ENCODE data around the gene F8A2.
"Not testable (repeated sequence)": the region's sequence is repeated elsewhere in the genome, so short reads cannot be mapped to it uniquely, and the experiment has no call there.

F8A2 gene

GRCh38 chrX:155381843-155382528 is at the start of gene F8A2:
TSS of gene F8A2 (plus strand) at chrX:155382095. CDS start at chrX:155382115, 20 bp downstream.
- DNase-seq (ENCODE audit: low spot score), result not testable (repeated sequence)

- no peak for DNase-seq (ENCODE audit: low spot score)
Measured at GRCh38 chrX:155333544-155334100, 48.3 kb upstream of the F8A2 start.

- DNase-seq (ENCODE audit: low spot score), result peak; percentile 18
Measured at GRCh38 chrX:155334486-155335336, 47.2 kb upstream of the F8A2 start, which contains the start of gene CLIC2. TSS of gene CLIC2 (minus strand) at chrX:155334614. CDS start at chrX:155334427, 187 bp downstream.

DNA sequence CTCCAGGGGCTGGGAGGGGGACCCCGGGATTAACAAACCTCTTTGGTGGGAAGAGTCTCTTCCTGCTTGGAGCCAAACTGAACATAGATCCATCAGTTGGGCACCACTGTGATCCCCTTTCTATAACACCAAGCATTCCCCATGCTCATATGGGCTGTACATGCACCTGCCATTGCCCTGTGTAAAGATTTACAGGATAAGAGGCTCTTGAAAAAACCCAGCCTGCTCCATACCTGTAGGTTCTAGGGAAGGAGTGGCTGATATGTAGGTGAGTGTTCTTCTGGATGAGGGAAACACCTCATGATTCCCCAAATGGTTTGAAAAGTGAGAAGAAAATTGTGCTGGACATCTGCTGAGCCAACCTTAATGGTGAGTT is 46.6 kb upstream of the F8A2 start:
- not testable (repeated sequence) for DNase-seq (ENCODE audit: low spot score)

DNA sequence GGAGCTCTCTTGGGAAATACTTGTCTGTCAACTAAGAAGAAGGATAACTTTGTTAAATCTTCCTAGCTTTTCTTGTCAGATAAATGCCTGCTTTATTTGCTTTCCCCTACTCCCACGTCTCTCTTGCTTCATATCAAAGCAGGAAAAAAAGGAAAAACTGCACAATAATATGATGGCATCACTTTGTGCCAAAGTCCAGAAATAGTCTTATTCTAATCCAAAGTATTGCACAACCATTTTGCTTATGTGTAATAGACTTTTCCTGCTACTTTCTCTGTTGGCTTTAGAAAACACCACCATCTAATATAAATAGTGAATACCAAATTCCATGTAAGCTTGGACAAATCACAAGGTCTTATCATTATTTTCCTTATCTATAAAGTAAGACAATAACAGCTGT is 36.2 kb upstream of the F8A2 start:
- DNase-seq (ENCODE audit: low spot score), result not testable (repeated sequence)

DNA sequence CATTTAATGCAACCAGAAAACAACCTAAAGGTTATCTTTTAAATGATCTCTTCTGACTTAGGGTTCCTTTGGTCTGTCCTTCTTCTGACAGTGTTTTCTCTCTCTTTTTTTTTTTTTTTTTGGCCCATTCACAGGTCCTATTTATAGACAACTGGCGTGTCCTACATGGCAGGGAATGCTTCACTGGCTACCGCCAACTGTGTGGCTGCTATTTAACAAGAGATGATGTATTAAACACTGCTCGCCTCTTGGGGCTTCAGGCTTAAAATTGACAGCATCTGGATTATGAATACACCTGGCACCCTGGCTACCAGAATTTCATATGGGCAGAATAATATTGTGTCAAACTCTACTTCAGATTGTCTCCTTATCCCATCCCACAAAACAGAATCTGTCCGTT is 32.4 kb upstream of the F8A2 start:
- not testable (repeated sequence) for DNase-seq (ENCODE audit: low spot score)

GRCh38 chrX:155363712-155364111 is 18.2 kb upstream of the F8A2 start:
- not testable (repeated sequence) for DNase-seq (ENCODE audit: low spot score)

GRCh38 chrX:155373777-155374458 is 8.0 kb upstream of the F8A2 start:
- DNase-seq (ENCODE audit: low spot score), result not testable (repeated sequence)

DNA sequence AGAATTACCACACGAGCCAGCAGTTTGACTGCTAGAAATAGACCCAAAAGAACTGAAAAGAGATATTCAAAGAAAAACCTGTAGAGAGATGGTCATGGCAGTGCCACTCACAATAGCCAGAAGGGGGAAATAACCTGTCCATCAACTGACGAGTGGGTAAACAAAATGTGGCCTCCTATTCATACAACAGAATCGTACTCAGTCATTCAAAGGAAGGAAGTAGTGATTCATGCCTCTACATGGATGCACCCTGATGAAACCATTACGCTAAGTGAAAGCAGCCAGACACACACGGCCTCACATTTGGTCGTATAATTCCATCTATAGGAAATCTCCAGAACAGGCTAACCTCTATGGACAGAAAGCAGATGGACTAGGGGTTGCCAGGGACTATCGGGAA is 2.1 kb upstream of the F8A2 start:
- not testable (repeated sequence) for DNase-seq (ENCODE audit: low spot score)

DNA sequence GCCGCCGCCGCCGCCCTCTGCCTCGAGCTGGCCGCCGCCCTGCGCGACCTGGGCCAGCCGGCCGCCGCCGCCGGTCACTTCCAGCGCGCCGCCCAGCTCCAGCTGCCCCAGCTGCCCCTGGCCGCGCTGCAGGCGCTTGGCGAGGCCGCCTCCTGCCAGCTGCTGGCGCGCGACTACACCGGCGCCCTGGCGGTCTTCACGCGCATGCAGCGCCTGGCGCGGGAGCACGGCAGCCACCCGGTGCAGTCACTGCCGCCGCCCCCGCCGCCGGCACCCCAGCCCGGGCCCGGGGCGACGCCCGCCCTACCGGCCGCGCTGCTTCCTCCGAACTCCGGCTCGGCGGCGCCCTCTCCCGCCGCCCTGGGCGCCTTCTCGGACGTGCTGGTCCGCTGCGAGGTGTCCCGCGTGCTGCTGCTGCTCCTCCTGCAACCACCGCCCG is 653 bp downstream of the F8A2 start:
- not testable (repeated sequence) for DNase-seq (ENCODE audit: low spot score)

DNA sequence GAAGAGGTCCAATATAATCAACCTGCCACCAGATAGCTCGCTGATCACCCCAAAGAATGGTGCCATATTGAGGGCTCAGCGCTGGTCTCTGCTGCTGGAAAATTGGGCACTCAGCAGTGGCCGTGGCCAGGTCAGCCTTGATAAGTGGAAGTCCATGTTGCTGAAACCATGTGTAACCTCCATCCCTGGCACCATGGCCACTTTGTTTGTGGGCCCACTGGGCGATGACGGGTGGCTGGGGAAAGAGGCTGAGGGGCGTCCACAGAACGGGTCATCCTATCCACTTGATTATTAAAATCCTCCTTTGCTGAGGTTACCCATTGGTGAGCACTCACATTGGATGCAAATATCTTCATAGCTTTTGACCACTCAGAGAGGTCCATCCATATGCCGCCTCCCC is 7.7 kb downstream of the F8A2 start:
- no peak for DNase-seq (ENCODE audit: low spot score)

DNA sequence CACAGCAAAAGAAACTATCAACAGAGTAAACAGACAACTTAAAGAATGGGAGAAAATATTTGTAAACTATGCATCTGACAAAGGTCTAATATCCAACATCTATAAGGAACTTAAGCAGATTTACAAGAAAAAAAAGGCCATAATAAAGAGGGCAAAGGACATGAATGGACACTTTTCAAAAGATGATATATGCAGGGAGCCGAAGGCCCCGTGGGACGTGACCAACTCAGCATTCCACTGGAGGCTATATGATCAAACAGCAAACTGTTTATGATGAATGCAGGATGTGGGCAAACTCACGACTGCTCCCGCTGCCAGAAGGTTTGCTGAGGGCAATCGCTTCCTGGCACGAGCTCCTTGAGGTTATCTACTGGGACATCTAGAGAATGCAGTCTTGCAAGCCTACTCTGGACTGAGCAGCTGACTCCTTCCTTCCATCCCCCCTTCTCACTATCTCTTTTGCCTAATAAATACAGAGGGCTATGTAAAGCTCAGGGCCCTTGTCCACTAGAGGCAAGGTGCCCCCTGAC is 12.9 kb downstream of the F8A2 start:
- not testable (repeated sequence) for DNase-seq (ENCODE audit: low spot score)

- no peak for DNase-seq (ENCODE audit: low spot score)
Measured at GRCh38 chrX:155406429-155406828, 24.5 kb downstream of the F8A2 start.

- no peak for DNase-seq (ENCODE audit: low spot score)
Measured at GRCh38 chrX:155417769-155418168, 35.9 kb downstream of the F8A2 start.

All from AG20443 (cell line).